HepG2 (cell line): ENCODE measurements around the gene NR2F6. TPM values are rescaled to one million over a fixed set of nuclear protein-coding genes. Genes with fewer than 3 reads are reported as not detected.
A peak's percentile ranks its signal among the peaks of the same experiment; 100 is the strongest.

Experiments
- ASH2L ChIP-seq: fragments of 300-600, 200-600 bp; sonication (generic); IDR thresholded peaks from 2 replicates; pipeline ENCODE4 v1.7.0; 2017; ENCODE audit warnings: low read depth, mild to moderate bottlenecking, moderate library complexity, mixed read lengths, low read length; ENCODE audit not compliant: insufficient read length
- BATF2 ChIP-seq: sonication (generic); formaldehyde crosslinking; IDR thresholded peaks from 2 replicates; pipeline ENCODE4 v1.8.0; 2022; ENCODE audit warnings: mild to moderate bottlenecking, missing genetic modification reagents, moderate library complexity
- CHCHD3 ChIP-seq: sonication (generic); formaldehyde crosslinking; IDR thresholded peaks from 2 replicates; pipeline ENCODE4 v1.8.0; 2022; ENCODE audit warnings: mild to moderate bottlenecking, missing genetic modification reagents, moderate library complexity
- FOXP1 ChIP-seq, 2 experiments: fragments of 450-650 bp in 1 of 2; IDR thresholded peaks; 2 replicates each; pipeline ENCODE4 v1.6.1; 2017 to 2018; ENCODE audit warnings: antibody characterized with exemption in 1 of 2
- HDAC2 ChIP-seq: sonication (generic); formaldehyde crosslinking; IDR thresholded peaks from 2 replicates; pipeline ENCODE4 v1.4.0; 2020; ENCODE audit warnings: missing genetic modification reagents
- HOXA3 ChIP-seq: sonication (generic); formaldehyde crosslinking; IDR thresholded peaks from 2 replicates; pipeline ENCODE4 v1.5.0; 2020; ENCODE audit warnings: missing genetic modification reagents
- MED1 ChIP-seq: sonication (generic); formaldehyde crosslinking; IDR thresholded peaks from 2 replicates; pipeline ENCODE4 v1.4.0; 2020; ENCODE audit warnings: missing genetic modification reagents
- MLLT10 ChIP-seq: sonication (generic); formaldehyde crosslinking; IDR thresholded peaks from 2 replicates; pipeline ENCODE4 v1.4.0; 2020; ENCODE audit warnings: missing genetic modification reagents
- MXD4 ChIP-seq: IDR thresholded peaks from 2 replicates; pipeline ENCODE4 v1.6.1; 2016; ENCODE audit warnings: mild to moderate bottlenecking, missing biosample characterization, missing genetic modification reagents
- NCOA5 ChIP-seq: sonication (generic); formaldehyde crosslinking; IDR thresholded peaks from 2 replicates; pipeline ENCODE4 v1.4.0; 2020; ENCODE audit warnings: missing genetic modification reagents
- NR2F6 ChIP-seq, 2 experiments: IDR thresholded peaks; 2 replicates each; pipeline ENCODE4 v1.6.1; 2016; ENCODE audit warnings: antibody characterized with exemption in 1 of 2, mild to moderate bottlenecking in 1 of 2
- PAWR ChIP-seq: sonication (generic); formaldehyde crosslinking; IDR thresholded peaks from 2 replicates; pipeline ENCODE4 v1.4.0; 2020; ENCODE audit warnings: missing genetic modification reagents, mild to moderate bottlenecking, borderline replicate concordance
- PHB2 ChIP-seq: fragments of 450-650 bp; IDR thresholded peaks from 2 replicates; pipeline ENCODE4 v1.6.1; 2018; ENCODE audit not compliant: partially characterized antibody
- PHF21A ChIP-seq: sonication (generic); formaldehyde crosslinking; IDR thresholded peaks from 2 replicates; pipeline ENCODE4 v1.5.0; 2020; ENCODE audit warnings: mild to moderate bottlenecking, missing genetic modification reagents
- SMAD3 ChIP-seq: sonication (generic); formaldehyde crosslinking; IDR thresholded peaks from 2 replicates; pipeline ENCODE4 v1.4.0; 2020; ENCODE audit warnings: missing genetic modification reagents
- SOX6 ChIP-seq, 2 experiments: fragments of 450-650 bp in 1 of 2; sonication (generic) in 1 of 2; formaldehyde crosslinking in 1 of 2; IDR thresholded peaks; 2 replicates each; pipeline versions ENCODE4 v1.4.0 to v1.6.1; 2017 to 2020; ENCODE audit warnings: antibody characterized with exemption in 1 of 2, mild to moderate bottlenecking in 1 of 2, missing genetic modification reagents in 1 of 2
- SRSF9 ChIP-seq: fragments of 200-400 bp; formaldehyde crosslinking; IDR thresholded peaks from 2 replicates; pipeline ENCODE4 v1.6.1; 2018; ENCODE audit warnings: borderline replicate concordance, mild to moderate bottlenecking, low read depth, low read length; ENCODE audit not compliant: insufficient read depth, poor library complexity, severe bottlenecking
- STAG1 ChIP-seq: sonication (generic); formaldehyde crosslinking; IDR thresholded peaks from 2 replicates; pipeline ENCODE4 v1.4.0; 2020; ENCODE audit warnings: missing genetic modification reagents
- TARDBP ChIP-seq: sonication (generic); formaldehyde crosslinking; IDR thresholded peaks from 2 replicates; pipeline ENCODE4 v1.8.0; 2022; ENCODE audit warnings: mild to moderate bottlenecking, missing genetic modification reagents
- TBX2 ChIP-seq: sonication (generic); formaldehyde crosslinking; IDR thresholded peaks from 2 replicates; pipeline ENCODE4 v1.5.0; 2020; ENCODE audit warnings: missing genetic modification reagents, mild to moderate bottlenecking, borderline replicate concordance
- ZC3H13 ChIP-seq: sonication (generic); formaldehyde crosslinking; IDR thresholded peaks from 2 replicates; pipeline ENCODE4 v1.8.1; 2023; ENCODE audit warnings: mild to moderate bottlenecking, missing genetic modification reagents, moderate library complexity
- ZNF138 ChIP-seq: sonication (generic); formaldehyde crosslinking; IDR thresholded peaks from 2 replicates; pipeline ENCODE4 v1.5.0; 2020; ENCODE audit warnings: mild to moderate bottlenecking, low read depth, missing genetic modification reagents
- ZNF225 ChIP-seq: sonication (generic); formaldehyde crosslinking; IDR thresholded peaks from 2 replicates; pipeline ENCODE4 v1.4.0; 2020; ENCODE audit warnings: mild to moderate bottlenecking, missing genetic modification reagents
- ZNF264 ChIP-seq: sonication (generic); formaldehyde crosslinking; IDR thresholded peaks from 2 replicates; pipeline ENCODE4 v1.4.0; 2020; ENCODE audit warnings: missing genetic modification reagents
- ZNF30 ChIP-seq: sonication (generic); formaldehyde crosslinking; IDR thresholded peaks from 2 replicates; pipeline ENCODE4 v1.5.0; 2020; ENCODE audit warnings: mild to moderate bottlenecking, missing genetic modification reagents
- ZNF354B ChIP-seq: sonication (generic); formaldehyde crosslinking; IDR thresholded peaks from 2 replicates; pipeline ENCODE4 v1.8.0; 2022; ENCODE audit warnings: mild to moderate bottlenecking, missing genetic modification reagents
- ZNF44 ChIP-seq: sonication (generic); formaldehyde crosslinking; IDR thresholded peaks from 2 replicates; pipeline ENCODE4 v1.5.1; 2020; ENCODE audit warnings: mild to moderate bottlenecking, missing genetic modification reagents
- ZNF660 ChIP-seq: sonication (generic); formaldehyde crosslinking; IDR thresholded peaks from 2 replicates; pipeline ENCODE4 v1.5.1; 2020; ENCODE audit warnings: mild to moderate bottlenecking, low read depth, missing genetic modification reagents, borderline replicate concordance
- ZNF772 ChIP-seq: sonication (generic); formaldehyde crosslinking; IDR thresholded peaks from 2 replicates; pipeline ENCODE4 v1.5.0; 2020; ENCODE audit warnings: mild to moderate bottlenecking, missing genetic modification reagents
- ZNF816 ChIP-seq: sonication (generic); formaldehyde crosslinking; IDR thresholded peaks from 2 replicates; pipeline ENCODE4 v1.8.0; 2022; ENCODE audit warnings: missing genetic modification reagents, mild to moderate bottlenecking, borderline replicate concordance
- polyA plus RNA-seq, 8 experiments: library from polyadenylated mRNA; depleted of rRNA in 3 of 8; stranded (reverse) in 7 of 8; unstranded in 1 of 8; fragments of >200 nt; fragmentation: Illumina TruSeq in 4 of 8; extraction: Trizol in 4 of 8; gene quantifications; 2 replicates each; pipeline versions ENCODE4 v1.2.1 to v1.2.3, GENCODE V29; 2011 to 2016; ENCODE audit warnings: low read depth in 4 of 8, missing spikeins in 1 of 8, mixed read lengths in 1 of 8; ENCODE audit not compliant: insufficient read depth in 1 of 8
- total RNA-seq, 5 experiments: library from RNA; depleted of rRNA; stranded (reverse); fragments of >200 nt; fragmentation: Illumina TruSeq; extraction: Trizol; gene quantifications; 2 replicates each; pipeline ENCODE4 v1.2.3, GENCODE V29; 2016; ENCODE audit warnings: low read depth in 1 of 5
- TF ChIP-seq, protein P1 (sequence below): sonication (generic); formaldehyde crosslinking; conservative IDR thresholded peaks from 2 replicates; pipeline ENCODE4 v1.5.0; 2020; ENCODE audit warnings: missing genetic modification reagents

The NR2F6 gene
- total and polyA plus RNA-seq, 2 of the 13 experiments (the other 11 are each of a cell fraction or from before 2014, with no cell fraction given): 30.9 to 72.4 TPM

DNA sequence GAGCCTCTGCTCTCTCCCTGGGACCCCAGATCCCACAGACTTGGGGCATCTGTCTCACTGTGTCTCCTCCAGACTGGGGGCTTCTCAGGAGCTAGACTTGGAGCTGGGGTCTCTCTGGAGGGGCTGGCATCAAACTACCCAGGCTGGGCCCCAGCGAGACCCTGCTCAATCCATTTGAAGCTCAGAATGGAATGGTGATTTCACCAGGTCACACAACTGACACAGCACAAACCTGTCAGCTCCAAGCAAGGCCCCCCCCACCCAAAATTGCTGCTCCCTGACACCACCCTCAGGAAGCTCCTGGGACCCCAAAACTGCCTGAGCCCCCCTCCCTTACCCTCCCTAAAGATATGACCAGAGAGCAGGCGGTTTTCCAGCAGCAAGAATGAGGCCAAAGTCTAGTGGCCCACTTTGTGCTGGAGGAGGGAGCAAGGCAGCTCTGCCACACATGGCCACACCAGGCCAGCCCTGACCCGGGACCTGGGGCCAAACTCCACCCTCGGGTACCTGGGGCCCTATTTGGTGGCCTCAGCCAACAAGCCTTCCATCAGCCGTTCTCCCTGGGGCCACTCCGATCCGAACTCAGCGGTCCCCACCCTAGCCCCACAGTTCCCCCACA, 2.4 kb downstream of the NR2F6 start (continued):
- TF ChIP-seq MED1 (CRISPR knock-in tag) (0 out of 2 replicates have a peak, but pooled peaks have one; percentile 31), ZC3H13 (0 out of 2 replicates have a peak, but pooled peaks have one; percentile 15), MXD4 (CRISPR knock-in tag) (no peak), NCOA5 (CRISPR knock-in tag) (no peak), ZNF44 (CRISPR knock-in tag) (no peak), STAG1 (peak; percentile 5; the same call in 1 of the 2 replicates), PAWR (CRISPR knock-in tag) (no peak), TARDBP (CRISPR knock-in tag) (0 out of 2 replicates have a peak, but pooled peaks have one; percentile 13), SRSF9 (no peak), BATF2 (no peak), PHB2 (no peak), ZNF264 (CRISPR knock-in tag) (no peak), SMAD3 (CRISPR knock-in tag) (no peak), CHCHD3 (no peak), FOXP1 (IDR thresholded peaks at IDR 0.05) (no peak), FOXP1 (CRISPR knock-in tag; IDR thresholded peaks at IDR 0.05) (no peak), NR2F6 (IDR thresholded peaks at IDR 0.05) (peak; percentile 38; the same call in 1 of the 2 replicates), NR2F6 (CRISPR knock-in tag; IDR thresholded peaks at IDR 0.05) (peak; percentile 48; the same call in 1 of the 2 replicates), HOXA3 (CRISPR knock-in tag) (peak; percentile 45; the same call in 1 of the 2 replicates), ZNF30 (CRISPR knock-in tag) (no peak), ZNF660 (CRISPR knock-in tag) (no peak), ASH2L (no peak), SOX6 (IDR thresholded peaks at IDR 0.05) (no peak), SOX6 (CRISPR knock-in tag; IDR thresholded peaks at IDR 0.05) (no peak; the same call in 1 of the 2 replicates), TBX2 (CRISPR knock-in tag) (peak; percentile 33; the same call in 1 of the 2 replicates), ZNF772 (CRISPR knock-in tag) (no peak), ZNF138 (CRISPR knock-in tag) (no peak), HDAC2 (CRISPR knock-in tag) (0 out of 2 replicates have a peak, but pooled peaks have one; percentile 3), ZNF225 (CRISPR knock-in tag) (no peak), PHF21A (CRISPR knock-in tag) (no peak), ZNF354B (0 out of 2 replicates have a peak, but pooled peaks have one; percentile 24), MLLT10 (CRISPR knock-in tag) (no peak), ZNF816 (CRISPR knock-in tag) (no peak)
- TF ChIP-seq, protein P1, sequence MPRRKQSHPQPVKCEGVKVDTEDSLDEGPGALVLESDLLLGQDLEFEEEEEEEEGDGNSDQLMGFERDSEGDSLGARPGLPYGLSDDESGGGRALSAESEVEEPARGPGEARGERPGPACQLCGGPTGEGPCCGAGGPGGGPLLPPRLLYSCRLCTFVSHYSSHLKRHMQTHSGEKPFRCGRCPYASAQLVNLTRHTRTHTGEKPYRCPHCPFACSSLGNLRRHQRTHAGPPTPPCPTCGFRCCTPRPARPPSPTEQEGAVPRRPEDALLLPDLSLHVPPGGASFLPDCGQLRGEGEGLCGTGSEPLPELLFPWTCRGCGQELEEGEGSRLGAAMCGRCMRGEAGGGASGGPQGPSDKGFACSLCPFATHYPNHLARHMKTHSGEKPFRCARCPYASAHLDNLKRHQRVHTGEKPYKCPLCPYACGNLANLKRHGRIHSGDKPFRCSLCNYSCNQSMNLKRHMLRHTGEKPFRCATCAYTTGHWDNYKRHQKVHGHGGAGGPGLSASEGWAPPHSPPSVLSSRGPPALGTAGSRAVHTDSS (CRISPR knock-in tag): no peak
